Thyroid gland (tissue), 4 donors: ENCODE measurements around the gene CC2D2A. TPM values are rescaled to one million over a fixed set of nuclear protein-coding genes. Genes with fewer than 3 reads are reported as not detected.
A peak's percentile ranks its signal among the peaks of the same experiment; 100 is the strongest.

Source experiments
- DNase-seq, 2 donors: peaks; one replicate each; pipeline ENCODE4 v3.0.0-alpha.2; 2019
- H3K27ac ChIP-seq, 3 donors: fragments of 200-600 bp; sonication (generic); 1 replicate in 2 of 3; 2 replicates in 1 of 3; pipeline ENCODE4 v1.5.1; 2016 to 2019; ENCODE audit warnings: mild to moderate bottlenecking in 1 of 3, moderate library complexity in 1 of 3
- H3K27me3 ChIP-seq: fragments of 200-600 bp; sonication (generic); one replicate; pipeline ENCODE4 v1.5.1; 2019
- H3K36me3 ChIP-seq, 2 donors: fragments of 200-600 bp; sonication (generic); one replicate each; pipeline ENCODE4 v1.5.1; 2016 to 2019
- H3K4me1 ChIP-seq, 2 donors: fragments of 200-600 bp; sonication (generic); one replicate each; pipeline ENCODE4 v1.5.1; 2017 to 2019
- H3K4me3 ChIP-seq, 3 donors: fragments of 200-600 bp; sonication (generic); replicated peaks in 1 of 3; 1 replicate in 2 of 3; 2 replicates in 1 of 3; pipeline ENCODE4 v1.5.1; 2016; ENCODE audit warnings: mild to moderate bottlenecking in 1 of 3
- H3K9me3 ChIP-seq: fragments of 200-600 bp; sonication (generic); one replicate; pipeline ENCODE4 v1.5.1; 2017
- CTCF ChIP-seq, 6 experiments: fragments of 200-600 bp in 3 of 6; fragments of 450-650 bp in 3 of 6; sonication (generic) in 3 of 6; IDR thresholded peaks; one replicate each; pipeline ENCODE4 v1.5.1; 2016 to 2019; ENCODE audit warnings: antibody characterized with exemption in 6 of 6, mild to moderate bottlenecking in 2 of 6, inconsistent platforms in 1 of 6, moderate library complexity in 1 of 6
- POLR2A ChIP-seq, 2 donors: fragments of 450-650 bp; IDR thresholded peaks; one replicate each; pipeline ENCODE4 v1.6.1; 2017; ENCODE audit warnings: antibody characterized with exemption in 2 of 2, mild to moderate bottlenecking in 2 of 2, moderate library complexity in 1 of 2
- WGBS, 2 donors: methylation state at CpG; one replicate each; pipeline ENCODE4 v1.1.5; 2017; 5-methylcytosine and 5-hydroxymethylcytosine counted together
- intact Hi-C: fragments of 100-400 bp; cut with DNase I; formaldehyde crosslinking; loops from one replicate; pipeline ENCODE4 v1.15.1; 2023
- total RNA-seq, 4 donors: library from RNA; depleted of rRNA; stranded (reverse); fragments of >200 nt; gene quantifications; one replicate each; pipeline ENCODE4 v1.2.3, GENCODE V29; 2016

CC2D2A gene
- total RNA-seq, 4 donors from 2014 or later = 13.6 to 25.1 (median 18.7) TPM

- Histone ChIP-seq H3K9me3 (no peaks in the 10 kb centered on the region), H3K4me3 (no peak overlapping the region), H3K27me3 (no peaks in the 10 kb centered on the region), H3K27ac (no peak overlapping the region), H3K36me3 (no peaks in the 10 kb centered on the region), H3K4me1 (peaks cover 0 to 5% of the 10 kb centered on the region in 2 donors)
- DNase-seq = peak; percentile 51 to 73
- WGBS, 2 donors = 58 to 66% methylated on average over 7 of the region's 7 CpGs
- TF ChIP-seq POLR2A (IDR thresholded peaks at IDR 0.05) = no peak
- peak in 2 of 6 experiments; percentile 22 to 33 for TF ChIP-seq CTCF (IDR thresholded peaks at IDR 0.05)
- intact Hi-C loops = no loop called here
These were observed 73.1 kb downstream of the CC2D2A start for GRCh38 chr4:15542760-15543159.

- Histone ChIP-seq H3K27me3 (no peaks in the 10 kb centered on the region), H3K4me3 (no peak overlapping the region), H3K36me3 (no peaks in the 10 kb centered on the region), H3K4me1 (peaks cover 0 to 5% of the 10 kb centered on the region in 2 donors), H3K9me3 (no peaks in the 10 kb centered on the region), H3K27ac (no peak overlapping the region)
- TF ChIP-seq POLR2A (IDR thresholded peaks at IDR 0.05) (no peak), CTCF (IDR thresholded peaks at IDR 0.05) (no peak)
- intact Hi-C loops = no loop called here
- DNase-seq = no peak
- WGBS, 2 donors = 87 to 89% methylated on average over 6 of the region's 6 CpGs
These were observed 74.0 kb downstream of the CC2D2A start for GRCh38 chr4:15543537-15544247.

DNA sequence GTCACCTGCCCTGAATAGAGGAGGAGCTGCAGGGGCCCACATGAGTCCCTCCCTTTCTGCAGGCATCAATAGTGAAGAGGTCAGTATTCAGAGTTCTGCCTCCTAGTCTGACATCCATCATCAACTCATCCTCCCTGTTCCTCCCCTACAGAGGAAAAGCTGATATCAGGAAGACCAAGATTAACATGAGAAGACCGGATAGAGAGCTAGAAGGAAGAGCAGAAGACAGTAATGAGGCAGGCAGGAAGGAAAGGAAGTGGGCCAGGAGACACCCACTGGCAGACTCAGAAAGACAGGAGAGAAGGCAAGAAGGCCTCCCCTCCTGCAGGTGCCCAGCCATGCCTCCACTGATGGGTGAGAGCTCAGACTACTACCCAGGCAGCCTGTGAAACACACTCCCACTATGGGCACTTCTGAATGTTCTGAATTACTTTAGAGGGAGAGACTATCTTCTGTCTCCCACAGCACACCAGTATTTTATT, 74.6 kb downstream of the CC2D2A start:
- no peak overlapping the region for H3K4me3 ChIP-seq
- no peak overlapping the region for H3K27ac ChIP-seq
- TF ChIP-seq CTCF (IDR thresholded peaks at IDR 0.05) (no peak), POLR2A (IDR thresholded peaks at IDR 0.05) (no peak)
- 86 to 96% methylated on average over 1 of the region's 1 CpG for WGBS, 2 donors
- peaks cover 0 to 5% of the 10 kb centered on the region in 2 donors for H3K4me1 ChIP-seq
- intact Hi-C loops = no loop called here
- DNase-seq = no peak
- H3K9me3 ChIP-seq = no peaks in the 10 kb centered on the region
- no peaks in the 10 kb centered on the region for H3K27me3 ChIP-seq
- H3K36me3 ChIP-seq = no peaks in the 10 kb centered on the region

DNA sequence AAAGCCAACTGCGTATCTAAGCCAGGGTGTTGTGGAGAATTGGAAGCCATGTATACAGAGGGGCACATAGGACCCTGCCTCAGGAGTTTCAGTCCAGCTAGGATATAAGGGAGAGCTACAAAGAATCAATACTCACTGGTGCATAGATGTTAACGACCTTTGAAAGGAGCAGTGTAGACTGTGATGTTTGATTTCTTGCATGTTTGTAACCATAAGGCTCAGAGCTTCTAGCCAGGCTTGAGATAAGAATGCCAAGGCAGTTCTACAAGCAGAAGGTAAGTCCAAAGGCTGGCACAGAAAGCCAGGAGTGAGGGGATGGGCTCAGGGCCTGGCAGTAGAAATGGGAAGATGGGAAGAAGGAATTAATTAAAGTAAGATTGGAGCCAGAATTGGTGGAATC, 75.7 kb downstream of the CC2D2A start:
- intact Hi-C loops = no loop called here
- DNase-seq = no peak
- Histone ChIP-seq H3K27ac (no peak overlapping the region), H3K4me1 (peaks cover 0 to 5% of the 10 kb centered on the region in 2 donors), H3K4me3 (no peak overlapping the region), H3K9me3 (no peaks in the 10 kb centered on the region), H3K36me3 (no peaks in the 10 kb centered on the region), H3K27me3 (no peaks in the 10 kb centered on the region)
- TF ChIP-seq POLR2A (IDR thresholded peaks at IDR 0.05) (no peak), CTCF (IDR thresholded peaks at IDR 0.05) (no peak)
- 87 to 93% methylated on average over 2 of the region's 2 CpGs for WGBS, 2 donors

- intact Hi-C loops = no loop called here
- Histone ChIP-seq H3K4me1 (peaks cover 0 to 5% of the 10 kb centered on the region in 2 donors), H3K27ac (no peak overlapping the region), H3K9me3 (no peaks in the 10 kb centered on the region), H3K27me3 (no peaks in the 10 kb centered on the region), H3K36me3 (no peaks in the 10 kb centered on the region), H3K4me3 (no peak overlapping the region)
- no peak for TF ChIP-seq POLR2A (IDR thresholded peaks at IDR 0.05)
- TF ChIP-seq CTCF (IDR thresholded peaks at IDR 0.05) = no peak
- 77 to 82% methylated on average over 3 of the region's 3 CpGs for WGBS, 2 donors
- no peak for DNase-seq
These were observed 77.7 kb downstream of the CC2D2A start for GRCh38 chr4:15547392-15547791.
